SW480 (cell line): ENCODE results near the gene GLTP.
A peak's percentile ranks its signal among the peaks of the same experiment; 100 is the strongest.
"Not testable (repeated sequence)": the region's sequence is repeated elsewhere in the genome, so short reads cannot be mapped to it uniquely, and the experiment has no call there.

Experiments used
- DNase-seq: peaks from one replicate; pipeline ENCODE4 v3.0.0-alpha.2; 2016; ENCODE audit warnings: low spot score

Gene GLTP

GRCh38 chr12:109880043-109880931 lies at the start of gene GLTP:
GLTP (minus strand) TSS chr12:109880541; CDS start chr12:109880374, 167 bp downstream.
- DNase-seq, result peak; percentile 77

- not testable (repeated sequence) for DNase-seq
Observed at GRCh38 chr12:109929326-109929725, 49.0 kb upstream of the GLTP start.

GRCh38 chr12:109928058-109928656 lies 47.8 kb upstream of the GLTP start:
- DNase-seq, result no peak

- DNase-seq, result peak; percentile 13
Observed at GRCh38 chr12:109927622-109928021, 47.3 kb upstream of the GLTP start.

- DNase-seq, result no peak
Observed at GRCh38 chr12:109926488-109927210, 46.3 kb upstream of the GLTP start.

GRCh38 chr12:109926016-109926415 lies 45.7 kb upstream of the GLTP start:
- DNase-seq, result no peak

- no peak for DNase-seq
Observed at GRCh38 chr12:109925185-109925840, 45.0 kb upstream of the GLTP start.

- DNase-seq, result no peak
Observed at GRCh38 chr12:109923481-109924245, 43.3 kb upstream of the GLTP start.

- DNase-seq, result no peak
Observed at GRCh38 chr12:109923038-109923437, 42.7 kb upstream of the GLTP start.

- no peak for DNase-seq
Observed at GRCh38 chr12:109921982-109922381, 41.6 kb upstream of the GLTP start.

GRCh38 chr12:109920261-109920780 lies 40.0 kb upstream of the GLTP start:
- DNase-seq, result no peak

- no peak for DNase-seq
Observed at GRCh38 chr12:109919456-109919855, 39.1 kb upstream of the GLTP start.

GRCh38 chr12:109916045-109916444 lies 35.7 kb upstream of the GLTP start:
- DNase-seq, result no peak

- no peak for DNase-seq
Observed at GRCh38 chr12:109915171-109916040, 35.1 kb upstream of the GLTP start.

GRCh38 chr12:109914461-109914860 lies 34.1 kb upstream of the GLTP start:
- no peak for DNase-seq

- DNase-seq, result no peak
Observed at GRCh38 chr12:109912855-109913321, 32.5 kb upstream of the GLTP start.

GRCh38 chr12:109910969-109911348 lies 30.6 kb upstream of the GLTP start:
- DNase-seq, result peak; percentile 18

- DNase-seq, result no peak
Observed at GRCh38 chr12:109910254-109910968, 30.1 kb upstream of the GLTP start.

- no peak for DNase-seq
Observed at GRCh38 chr12:109905301-109905700, 25.0 kb upstream of the GLTP start.
